Measurements from ENCODE around the gene ATIC. TPM values are rescaled to one million over a fixed set of nuclear protein-coding genes. Genes with fewer than 3 reads are reported as not detected.

ATIC gene
- 28.9 TPM for total RNA-seq
- 61.4 TPM for polyA plus RNA-seq

DNA sequence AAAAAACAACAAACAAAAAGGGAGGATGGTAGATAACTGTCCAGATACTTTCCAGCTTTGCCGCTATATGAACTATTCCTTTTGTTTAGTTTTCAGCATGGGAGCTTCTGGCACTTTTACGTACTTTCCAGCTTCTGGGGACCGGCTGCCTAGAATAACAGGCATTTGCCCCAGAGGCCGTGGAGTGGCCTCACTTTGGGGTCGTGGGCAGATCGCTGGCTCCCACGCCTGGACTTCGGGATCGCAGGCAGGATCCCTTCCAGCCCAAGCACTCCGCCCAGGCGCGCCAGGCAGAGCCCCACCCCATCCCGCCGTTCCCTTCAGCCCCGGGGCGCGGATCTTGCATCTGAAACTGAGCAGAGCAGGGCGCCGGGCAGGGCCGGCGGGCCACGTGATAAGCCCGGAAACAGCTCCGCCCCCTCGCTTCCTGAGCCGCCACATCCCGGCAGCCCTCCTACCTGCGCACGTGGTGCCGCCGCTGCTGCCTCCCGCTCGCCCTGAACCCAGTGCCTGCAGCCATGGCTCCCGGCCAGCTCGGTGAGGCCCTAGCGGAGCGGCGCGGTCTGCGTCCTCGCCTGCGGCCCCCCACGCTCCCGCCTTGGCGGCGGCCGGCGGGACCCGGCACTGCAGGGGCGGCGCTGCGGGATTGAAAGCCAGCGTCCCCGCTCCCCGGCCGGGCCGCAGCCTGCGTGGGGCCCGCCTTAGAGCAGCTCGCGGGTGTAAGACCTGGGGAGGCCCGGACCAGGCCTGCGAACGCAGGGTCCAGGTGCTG is at the start of gene ATIC:
ATIC (plus strand) TSS at position 435 of the 772 bp plus-strand sequence; CDS start at position 519, 84 bp downstream.
- Histone ChIP-seq H3K36me3 (ENCODE audit: insufficient read depth) (no peaks in the 10 kb centered on the region), H3K4me3 (ENCODE audit: low read depth, low read length) (peak within 1 kb of the TSS; percentile 72), H3K4me1 (ENCODE audit: insufficient read depth) (no peaks in the 10 kb centered on the region), H3K27ac (ENCODE audit: low read depth) (peak within 1 kb of the TSS; percentile 68)
- under 1% methylated on average over 64 of the region's 64 CpGs for WGBS
- DNase-seq (ENCODE audit: extremely low spot score), result peak; percentile 74

DNA sequence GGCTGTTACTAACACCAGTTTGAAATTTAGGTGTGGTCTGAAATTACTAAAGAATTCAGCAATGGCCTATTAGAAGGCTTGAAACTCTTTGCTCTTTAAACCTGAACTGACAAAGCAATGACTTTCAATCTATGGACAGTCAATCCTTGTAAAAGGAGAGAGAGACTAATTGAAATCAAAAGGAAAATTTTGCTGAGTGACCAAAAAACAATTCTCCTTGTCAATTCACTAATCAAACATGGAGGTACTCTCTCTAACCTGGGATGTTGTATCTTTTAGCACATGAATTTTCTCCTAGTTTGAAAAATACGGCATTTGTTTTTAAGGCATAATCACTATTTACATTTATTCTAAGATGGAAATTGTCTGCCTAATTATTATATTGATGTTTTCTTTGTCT is 49.6 kb upstream of the ATIC start:
- WGBS, result 90% methylated on average over 1 of the region's 1 CpG
- no peak for DNase-seq (ENCODE audit: extremely low spot score)
- Histone ChIP-seq H3K36me3 (ENCODE audit: insufficient read depth) (no peaks in the 10 kb centered on the region), H3K27ac (ENCODE audit: low read depth) (no peak overlapping the region), H3K4me3 (ENCODE audit: low read depth, low read length) (no peak overlapping the region), H3K4me1 (ENCODE audit: insufficient read depth) (no peaks in the 10 kb centered on the region)

DNA sequence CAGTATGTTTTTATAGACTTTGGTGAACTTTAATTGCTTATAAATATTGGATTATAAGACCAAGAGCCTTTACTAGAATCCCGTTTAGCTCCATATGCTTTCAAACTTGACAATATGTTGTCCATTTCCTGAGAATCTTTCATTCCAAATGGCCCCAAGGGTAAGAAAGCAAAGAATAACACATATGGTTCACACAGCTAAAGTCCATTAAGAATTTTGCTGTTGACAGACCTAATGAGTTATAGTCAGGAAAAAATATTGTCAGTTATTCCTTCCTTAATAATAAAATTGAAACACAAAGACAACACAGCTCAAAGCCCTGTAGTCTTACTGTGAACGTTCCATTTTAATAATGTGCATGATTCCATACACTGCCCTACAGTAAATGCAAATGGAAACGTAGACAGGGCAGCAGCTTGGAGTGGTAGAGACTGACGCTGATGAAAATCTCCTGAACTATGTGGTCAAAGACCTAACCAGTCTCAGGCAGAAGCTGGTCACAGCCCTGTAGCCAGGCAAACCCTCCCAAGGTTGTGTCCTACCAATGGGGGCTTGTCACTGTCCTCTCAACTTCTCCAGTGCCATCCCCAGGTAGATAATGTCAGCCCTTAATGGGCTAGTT is 49.0 kb upstream of the ATIC start:
- no peaks in the 10 kb centered on the region for H3K4me1 ChIP-seq (ENCODE audit: insufficient read depth)
- WGBS, result 67% methylated on average over 4 of the region's 4 CpGs
- no peak overlapping the region for H3K27ac ChIP-seq (ENCODE audit: low read depth)
- no peak overlapping the region for H3K4me3 ChIP-seq (ENCODE audit: low read depth, low read length)
- no peak for DNase-seq (ENCODE audit: extremely low spot score)
- H3K36me3 ChIP-seq (ENCODE audit: insufficient read depth), result no peaks in the 10 kb centered on the region

- DNase-seq (ENCODE audit: extremely low spot score), result no peak
- H3K27ac ChIP-seq (ENCODE audit: low read depth), result no peak overlapping the region
- no peaks in the 10 kb centered on the region for H3K4me1 ChIP-seq (ENCODE audit: insufficient read depth)
- H3K4me3 ChIP-seq (ENCODE audit: low read depth, low read length), result no peak overlapping the region
- 92% methylated on average over 4 of the region's 4 CpGs for WGBS
- no peaks in the 10 kb centered on the region for H3K36me3 ChIP-seq (ENCODE audit: insufficient read depth)
Observed at GRCh38 chr2:215264374-215264773, 47.5 kb upstream of the ATIC start.

DNA sequence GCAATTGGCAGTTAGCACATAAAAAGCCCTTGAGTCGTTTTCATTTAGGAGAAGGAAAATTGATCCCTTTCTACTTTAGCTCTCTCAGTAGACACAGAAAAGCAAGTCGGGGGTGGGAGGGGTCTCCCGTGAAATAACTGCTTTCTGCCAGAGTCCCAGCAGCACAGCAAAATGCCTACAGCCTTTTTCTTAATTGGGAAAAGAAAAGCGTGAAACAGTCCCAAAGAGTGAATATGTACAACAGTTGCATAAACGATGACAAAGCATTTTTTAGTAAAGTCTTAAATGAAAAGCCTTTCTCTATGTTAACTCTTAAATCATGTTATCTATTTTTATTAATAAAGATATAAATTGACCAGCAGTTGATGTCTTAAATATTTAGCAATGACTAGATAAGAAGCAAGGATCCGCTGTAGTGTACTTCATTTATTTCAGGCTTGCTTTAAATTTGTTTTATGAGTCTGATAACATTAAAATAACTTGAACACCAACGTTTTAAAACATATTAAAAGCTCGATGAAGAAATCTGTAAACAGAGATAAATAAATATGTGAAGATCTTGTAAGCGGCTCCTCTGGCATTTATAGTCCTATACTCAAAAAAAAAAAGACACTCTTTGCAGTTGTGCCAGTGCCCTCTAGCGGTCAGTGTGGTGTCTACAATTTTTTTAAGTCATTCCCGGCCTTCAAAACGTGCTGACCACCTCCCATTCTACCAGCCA is 42.3 kb upstream of the ATIC start:
- no peak overlapping the region for H3K27ac ChIP-seq (ENCODE audit: low read depth)
- no peaks in the 10 kb centered on the region for H3K4me1 ChIP-seq (ENCODE audit: insufficient read depth)
- 11% methylated on average over 12 of the region's 12 CpGs for WGBS
- no peak overlapping the region for H3K4me3 ChIP-seq (ENCODE audit: low read depth, low read length)
- no peaks in the 10 kb centered on the region for H3K36me3 ChIP-seq (ENCODE audit: insufficient read depth)
- DNase-seq (ENCODE audit: extremely low spot score), result peak; percentile 69

- no peak for DNase-seq (ENCODE audit: extremely low spot score)
- no peak overlapping the region for H3K27ac ChIP-seq (ENCODE audit: low read depth)
- H3K4me3 ChIP-seq (ENCODE audit: low read depth, low read length), result no peak overlapping the region
- 58% methylated on average over 4 of the region's 4 CpGs for WGBS
- no peaks in the 10 kb centered on the region for H3K4me1 ChIP-seq (ENCODE audit: insufficient read depth)
- no peaks in the 10 kb centered on the region for H3K36me3 ChIP-seq (ENCODE audit: insufficient read depth)
Observed at GRCh38 chr2:215270118-215270451, 41.8 kb upstream of the ATIC start.

DNA sequence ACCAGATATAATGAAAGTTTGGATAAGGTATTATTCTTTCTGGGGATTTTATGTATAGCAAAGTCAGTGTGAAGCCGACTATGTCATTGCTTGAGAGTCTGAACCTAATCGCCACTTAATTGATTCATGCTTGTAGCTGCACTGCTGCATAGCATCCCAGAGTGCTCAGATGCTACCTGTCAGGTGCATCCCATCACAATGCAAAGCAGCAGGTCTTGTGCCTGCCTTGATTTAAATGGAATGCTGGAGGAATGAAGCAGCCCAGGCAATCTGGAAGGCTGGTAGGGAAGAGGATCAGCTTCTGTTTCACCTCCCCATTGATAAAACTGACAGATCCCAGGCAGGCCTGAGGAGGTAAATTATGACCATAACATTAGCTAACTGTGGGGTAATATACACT is 40.4 kb upstream of the ATIC start:
- 98% methylated on average over 2 of the region's 2 CpGs for WGBS
- H3K27ac ChIP-seq (ENCODE audit: low read depth), result no peak overlapping the region
- no peak for DNase-seq (ENCODE audit: extremely low spot score)
- no peaks in the 10 kb centered on the region for H3K4me1 ChIP-seq (ENCODE audit: insufficient read depth)
- H3K4me3 ChIP-seq (ENCODE audit: low read depth, low read length), result no peak overlapping the region
- H3K36me3 ChIP-seq (ENCODE audit: insufficient read depth), result no peaks in the 10 kb centered on the region

DNA sequence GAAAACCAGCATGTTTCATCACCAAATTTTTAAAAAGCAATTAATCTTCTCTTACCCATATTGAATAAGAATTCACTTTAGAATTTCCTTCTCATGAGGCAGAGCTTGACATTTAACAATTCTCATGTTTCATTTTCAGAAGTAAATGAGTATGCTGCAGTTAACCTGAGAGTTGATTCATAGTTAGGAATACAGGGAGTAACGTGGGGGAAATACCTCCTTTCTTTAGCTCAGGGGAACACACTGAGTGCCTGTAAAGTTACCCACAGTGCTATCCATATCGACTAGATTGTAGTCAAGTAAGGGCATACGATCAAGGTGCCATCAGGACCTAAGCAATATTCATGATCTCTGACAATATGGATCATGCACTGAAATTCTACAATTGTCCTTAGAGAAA is 38.9 kb upstream of the ATIC start:
- H3K36me3 ChIP-seq (ENCODE audit: insufficient read depth), result no peaks in the 10 kb centered on the region
- 92% methylated on average over 3 of the region's 3 CpGs for WGBS
- H3K4me3 ChIP-seq (ENCODE audit: low read depth, low read length), result no peak overlapping the region
- H3K27ac ChIP-seq (ENCODE audit: low read depth), result no peak overlapping the region
- DNase-seq (ENCODE audit: extremely low spot score), result no peak
- no peaks in the 10 kb centered on the region for H3K4me1 ChIP-seq (ENCODE audit: insufficient read depth)

DNA sequence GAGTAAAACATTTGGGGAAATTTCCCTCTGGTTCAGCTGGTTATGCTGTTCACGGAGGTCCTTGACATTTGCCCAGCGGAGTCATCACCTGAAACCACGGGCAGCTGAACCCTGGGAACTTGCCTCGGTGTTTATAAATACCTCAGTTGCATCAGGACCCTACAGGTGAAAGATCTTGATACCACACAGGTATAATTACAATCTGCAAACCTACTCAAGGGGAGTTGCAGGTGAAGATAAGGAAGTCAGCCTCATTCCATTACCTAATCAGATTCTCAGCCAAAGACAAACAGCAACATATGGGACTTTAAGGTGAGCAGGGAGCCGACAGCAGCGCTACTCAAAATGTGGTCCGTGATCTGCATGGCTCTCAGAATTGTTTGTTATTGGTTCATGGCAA is 37.0 kb upstream of the ATIC start:
- H3K4me1 ChIP-seq (ENCODE audit: insufficient read depth), result no peaks in the 10 kb centered on the region
- no peak overlapping the region for H3K27ac ChIP-seq (ENCODE audit: low read depth)
- no peak for DNase-seq (ENCODE audit: extremely low spot score)
- no peak overlapping the region for H3K4me3 ChIP-seq (ENCODE audit: low read depth, low read length)
- 81% methylated on average over 7 of the region's 7 CpGs for WGBS
- no peaks in the 10 kb centered on the region for H3K36me3 ChIP-seq (ENCODE audit: insufficient read depth)

DNA sequence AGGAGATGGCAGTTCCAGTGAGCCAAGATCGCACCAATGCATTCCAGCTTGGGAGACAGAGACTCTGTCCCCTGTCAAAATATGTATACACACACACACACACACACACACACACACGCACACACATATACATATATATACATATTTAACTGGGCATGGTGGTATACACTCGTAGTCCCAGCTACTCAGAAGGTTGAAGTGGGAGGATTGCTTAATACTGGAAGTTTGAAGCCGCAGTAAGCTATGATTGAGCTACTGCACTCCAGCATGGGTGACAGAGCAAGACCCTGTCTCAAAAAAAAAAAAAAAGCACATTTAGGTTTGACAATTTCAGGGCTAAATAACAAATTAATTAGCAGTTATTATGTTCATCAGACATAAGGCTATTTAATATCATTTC is 36.0 kb upstream of the ATIC start:
- DNase-seq (ENCODE audit: extremely low spot score), result no peak
- Histone ChIP-seq H3K27ac (ENCODE audit: low read depth) (no peak overlapping the region), H3K4me1 (ENCODE audit: insufficient read depth) (no peaks in the 10 kb centered on the region), H3K36me3 (ENCODE audit: insufficient read depth) (no peaks in the 10 kb centered on the region), H3K4me3 (ENCODE audit: low read depth, low read length) (no peak overlapping the region)
- 73% methylated on average over 4 of the region's 4 CpGs for WGBS

DNA sequence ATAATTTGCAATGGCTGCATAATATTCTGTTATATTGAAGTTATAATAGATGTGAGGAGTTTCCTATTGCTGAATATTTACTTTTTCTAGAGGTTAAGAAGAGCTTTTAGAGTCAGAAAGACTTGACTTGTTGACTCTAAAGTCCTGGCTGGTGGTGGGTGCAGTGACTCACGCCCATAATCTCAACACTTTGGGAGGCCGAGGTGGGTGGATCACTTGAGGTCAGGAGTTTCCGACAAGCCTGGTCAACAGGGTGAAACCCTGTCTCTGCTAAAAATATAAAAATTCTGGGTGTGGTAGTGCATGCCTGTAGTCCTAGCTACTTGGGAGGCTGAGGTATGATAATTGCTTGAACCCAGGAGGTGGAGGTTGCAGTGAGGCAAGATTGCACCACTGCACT is 33.9 kb upstream of the ATIC start:
- Histone ChIP-seq H3K27ac (ENCODE audit: low read depth) (no peak overlapping the region), H3K4me3 (ENCODE audit: low read depth, low read length) (no peak overlapping the region), H3K4me1 (ENCODE audit: insufficient read depth) (no peaks in the 10 kb centered on the region), H3K36me3 (ENCODE audit: insufficient read depth) (no peaks in the 10 kb centered on the region)
- DNase-seq (ENCODE audit: extremely low spot score), result no peak
- WGBS, result 56% methylated on average over 3 of the region's 3 CpGs

DNA sequence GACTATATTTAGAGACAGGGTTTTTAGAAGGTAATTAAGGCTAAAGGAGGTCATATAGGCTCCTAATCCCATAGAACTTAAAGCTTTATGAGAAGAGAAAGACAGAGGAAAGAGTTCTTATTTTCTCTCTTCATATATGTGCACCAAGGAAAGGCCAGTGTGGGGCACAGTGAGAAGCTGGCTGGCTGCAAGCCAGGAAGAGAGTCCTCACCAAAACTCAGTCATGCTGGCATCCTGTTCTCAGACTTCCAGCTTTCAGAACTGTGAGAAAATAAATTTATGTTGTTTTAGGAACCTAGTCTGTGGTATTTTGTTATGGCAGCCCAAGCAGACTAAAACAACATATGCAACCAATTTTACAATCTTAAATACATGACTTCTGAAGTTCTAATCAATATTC is 31.5 kb upstream of the ATIC start:
- no peak overlapping the region for H3K4me3 ChIP-seq (ENCODE audit: low read depth, low read length)
- no peaks in the 10 kb centered on the region for H3K4me1 ChIP-seq (ENCODE audit: insufficient read depth)
- H3K36me3 ChIP-seq (ENCODE audit: insufficient read depth), result no peaks in the 10 kb centered on the region
- no peak overlapping the region for H3K27ac ChIP-seq (ENCODE audit: low read depth)
- DNase-seq (ENCODE audit: extremely low spot score), result no peak

- Histone ChIP-seq H3K4me1 (ENCODE audit: insufficient read depth) (no peaks in the 10 kb centered on the region), H3K36me3 (ENCODE audit: insufficient read depth) (no peaks in the 10 kb centered on the region), H3K4me3 (ENCODE audit: low read depth, low read length) (no peak overlapping the region), H3K27ac (ENCODE audit: low read depth) (no peak overlapping the region)
- 85% methylated on average over 1 of the region's 1 CpG for WGBS
- no peak for DNase-seq (ENCODE audit: extremely low spot score)
Observed at GRCh38 chr2:215283221-215283620, 28.6 kb upstream of the ATIC start.

DNA sequence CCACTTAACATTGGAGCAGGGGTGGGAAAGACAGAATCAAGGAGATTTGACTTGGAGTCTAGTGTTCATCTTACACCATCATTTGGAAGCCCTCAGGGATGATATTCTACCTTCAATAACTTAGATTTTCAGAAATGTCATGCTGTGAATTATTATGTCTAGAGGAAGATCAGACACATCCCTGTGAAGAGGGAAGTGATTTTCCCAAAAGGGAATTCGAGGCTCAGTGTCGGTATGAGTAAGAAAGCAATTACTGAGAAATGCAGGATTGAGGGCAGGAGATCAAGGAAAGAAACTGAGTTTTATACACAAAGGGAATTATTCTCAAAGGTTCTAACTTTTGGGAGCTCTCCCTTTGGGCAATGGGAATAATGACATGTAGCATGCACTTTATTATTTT is 25.6 kb upstream of the ATIC start:
- 84% methylated on average over 2 of the region's 2 CpGs for WGBS
- no peaks in the 10 kb centered on the region for H3K4me1 ChIP-seq (ENCODE audit: insufficient read depth)
- no peaks in the 10 kb centered on the region for H3K36me3 ChIP-seq (ENCODE audit: insufficient read depth)
- no peak for DNase-seq (ENCODE audit: extremely low spot score)
- no peak overlapping the region for H3K4me3 ChIP-seq (ENCODE audit: low read depth, low read length)
- H3K27ac ChIP-seq (ENCODE audit: low read depth), result no peak overlapping the region

Measured in urinary bladder (tissue), 4 donors.